Measurements from ENCODE around the gene KANTR. TPM values are rescaled to one million over a fixed set of nuclear protein-coding genes. Genes with fewer than 3 reads are reported as not detected.

KANTR gene
- polyA plus RNA-seq, 3 donors = 0.32 to 4.3 (median 0.44) TPM

DNA sequence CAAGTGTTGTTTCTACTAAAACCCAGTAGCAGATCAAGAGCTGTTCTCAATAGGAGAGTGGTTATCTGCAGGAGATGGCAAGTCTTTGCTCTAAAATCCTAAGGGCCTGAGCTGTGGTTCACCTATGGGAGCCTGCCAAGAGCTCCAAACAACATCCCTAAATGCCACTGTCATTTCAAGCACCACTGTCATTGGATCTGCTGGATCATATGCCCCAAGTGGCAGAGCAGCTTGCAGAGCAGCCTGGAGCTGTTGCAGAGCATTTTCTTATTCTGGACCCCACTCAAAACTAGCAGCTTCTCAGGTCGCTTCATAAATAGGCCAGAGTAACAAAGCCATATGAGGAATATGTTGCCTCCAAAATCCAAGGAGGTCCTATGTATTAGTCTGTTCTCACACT lies 59.6 kb downstream of the KANTR start:
- no peak for DNase-seq

DNA sequence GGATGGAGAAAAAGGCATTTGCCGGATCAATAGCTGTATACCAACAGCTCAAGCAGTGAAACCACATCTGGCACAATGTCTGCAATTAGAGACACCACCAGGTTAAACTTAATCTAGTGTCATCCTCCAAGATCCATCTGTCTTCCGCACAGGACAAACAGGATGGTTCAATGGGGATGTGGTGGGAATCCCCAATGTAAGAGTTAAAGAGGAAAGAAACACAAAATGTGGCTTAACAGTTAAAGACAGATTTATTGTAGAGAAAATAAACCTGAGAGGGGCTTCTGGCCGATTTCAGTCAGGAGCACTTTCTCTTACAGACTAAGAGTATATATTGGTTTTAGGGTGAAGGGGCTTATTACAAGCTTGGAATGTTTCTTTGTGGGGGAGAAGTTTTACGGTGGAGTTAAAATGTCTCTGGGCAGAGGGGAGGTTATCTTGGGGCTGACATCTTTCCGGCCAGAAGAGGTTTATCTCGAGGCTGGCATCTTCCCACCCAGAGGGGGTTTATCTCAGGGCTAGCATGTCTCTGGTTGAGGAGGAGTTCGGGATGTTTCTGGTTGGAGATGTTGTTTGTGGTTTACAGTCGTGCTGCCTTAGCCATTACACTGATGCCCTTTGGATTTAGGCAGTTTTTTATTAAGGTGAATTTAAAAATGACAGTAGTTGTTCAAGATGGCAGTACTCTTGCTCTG lies 61.7 kb downstream of the KANTR start:
- Histone ChIP-seq H3K79me2 (ENCODE audit: insufficient read depth, low read length) (no peaks in the 10 kb centered on the region), H3K4me2 (replicated peaks; ENCODE audit: extremely low read depth, low read length, poor library complexity, severe bottlenecking) (no peak overlapping the region), H3K4me1 (ENCODE audit: control insufficient read depth in 1 of 2, insufficient read depth in 2 of 2, low read length in 2 of 2) (no peaks in the 10 kb centered on the region), H3K9me3 (replicated peaks in 1 of 2; ENCODE audit: control insufficient read depth in 1 of 2, insufficient read depth in 1 of 2, low read length in 2 of 2) (no peaks in the 10 kb centered on the region), H3K9ac (ENCODE audit: insufficient read depth, low read length, poor library complexity, severe bottlenecking) (no peak overlapping the region), H3K27me3 (ENCODE audit: control insufficient read depth in 2 of 2, insufficient read depth in 2 of 2, low read length in 2 of 2) (peaks cover 0 to 6% of the 10 kb centered on the region in 2 donors), H3K27ac (ENCODE audit: low read depth in 1 of 2, low read length in 2 of 2) (no peak overlapping the region), H2AFZ (ENCODE audit: insufficient read depth, low read depth, low read length, poor library complexity, severe bottlenecking) (no peak overlapping the region), H4K20me1 (ENCODE audit: insufficient read depth, low read length) (no peaks in the 10 kb centered on the region), H3K36me3 (replicated peaks in 1 of 2; ENCODE audit: control insufficient read depth in 1 of 2, insufficient read depth in 2 of 2, low read length in 2 of 2) (no peaks in the 10 kb centered on the region), H3K4me3 (replicated peaks in 1 of 3; ENCODE audit: low read depth in 2 of 3, low read length in 3 of 3) (no peak overlapping the region)
- intact Hi-C loops (cut with micrococcal nuclease) = no loop called here
- Mint-ChIP-seq H3K27me3 (ENCODE audit: low read depth in 3 of 3) (peaks cover 0 to 13% (median 1%) of the 10 kb centered on the region in 3 donors), H3K9me3 (peaks cover 0 to 9% (median 4%) of the 10 kb centered on the region in 7 donors), H3K27ac (no peak overlapping the region), H3K36me3 (no peaks in the 10 kb centered on the region), H3K4me1 (no peaks in the 10 kb centered on the region), H3K4me3 (no peak overlapping the region)
- WGBS (ENCODE audit: insufficient coverage) = 100% methylated on average over 1 of the region's 8 CpGs
- DNase-seq = no peak
- TF ChIP-seq, protein P1, sequence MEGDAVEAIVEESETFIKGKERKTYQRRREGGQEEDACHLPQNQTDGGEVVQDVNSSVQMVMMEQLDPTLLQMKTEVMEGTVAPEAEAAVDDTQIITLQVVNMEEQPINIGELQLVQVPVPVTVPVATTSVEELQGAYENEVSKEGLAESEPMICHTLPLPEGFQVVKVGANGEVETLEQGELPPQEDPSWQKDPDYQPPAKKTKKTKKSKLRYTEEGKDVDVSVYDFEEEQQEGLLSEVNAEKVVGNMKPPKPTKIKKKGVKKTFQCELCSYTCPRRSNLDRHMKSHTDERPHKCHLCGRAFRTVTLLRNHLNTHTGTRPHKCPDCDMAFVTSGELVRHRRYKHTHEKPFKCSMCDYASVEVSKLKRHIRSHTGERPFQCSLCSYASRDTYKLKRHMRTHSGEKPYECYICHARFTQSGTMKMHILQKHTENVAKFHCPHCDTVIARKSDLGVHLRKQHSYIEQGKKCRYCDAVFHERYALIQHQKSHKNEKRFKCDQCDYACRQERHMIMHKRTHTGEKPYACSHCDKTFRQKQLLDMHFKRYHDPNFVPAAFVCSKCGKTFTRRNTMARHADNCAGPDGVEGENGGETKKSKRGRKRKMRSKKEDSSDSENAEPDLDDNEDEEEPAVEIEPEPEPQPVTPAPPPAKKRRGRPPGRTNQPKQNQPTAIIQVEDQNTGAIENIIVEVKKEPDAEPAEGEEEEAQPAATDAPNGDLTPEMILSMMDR (IDR thresholded peaks at IDR 0.05) = no peak

More for the DNA sequence above, 59.6 kb downstream of the KANTR start:
- Mint-ChIP-seq H3K4me1 (no peaks in the 10 kb centered on the region), H3K36me3 (no peaks in the 10 kb centered on the region), H3K27me3 (ENCODE audit: low read depth in 3 of 3) (peaks cover 0 to 10% (median 0%) of the 10 kb centered on the region in 3 donors), H3K4me3 (no peak overlapping the region), H3K9me3 (peaks cover 0 to 8% (median 4%) of the 10 kb centered on the region in 7 donors), H3K27ac (no peak overlapping the region)
- Histone ChIP-seq H3K4me3 (replicated peaks in 1 of 3; ENCODE audit: low read depth in 2 of 3, low read length in 3 of 3) (no peak overlapping the region), H3K27me3 (ENCODE audit: control insufficient read depth in 2 of 2, insufficient read depth in 2 of 2, low read length in 2 of 2) (peaks cover 0 to 6% of the 10 kb centered on the region in 2 donors), H3K36me3 (replicated peaks in 1 of 2; ENCODE audit: control insufficient read depth in 1 of 2, insufficient read depth in 2 of 2, low read length in 2 of 2) (no peaks in the 10 kb centered on the region), H3K27ac (ENCODE audit: low read depth in 1 of 2, low read length in 2 of 2) (no peak overlapping the region), H2AFZ (ENCODE audit: insufficient read depth, low read depth, low read length, poor library complexity, severe bottlenecking) (no peak overlapping the region), H3K4me1 (ENCODE audit: control insufficient read depth in 1 of 2, insufficient read depth in 2 of 2, low read length in 2 of 2) (no peaks in the 10 kb centered on the region), H3K9ac (ENCODE audit: insufficient read depth, low read length, poor library complexity, severe bottlenecking) (no peak overlapping the region), H3K79me2 (ENCODE audit: insufficient read depth, low read length) (no peaks in the 10 kb centered on the region), H4K20me1 (ENCODE audit: insufficient read depth, low read length) (no peaks in the 10 kb centered on the region), H3K4me2 (replicated peaks; ENCODE audit: extremely low read depth, low read length, poor library complexity, severe bottlenecking) (no peak overlapping the region), H3K9me3 (replicated peaks in 1 of 2; ENCODE audit: control insufficient read depth in 1 of 2, insufficient read depth in 1 of 2, low read length in 2 of 2) (no peaks in the 10 kb centered on the region)
- no CpG with 5 or more reads among the region's 1 CpG for WGBS (ENCODE audit: insufficient coverage)
- intact Hi-C loops (cut with micrococcal nuclease) = no loop called here
- TF ChIP-seq, protein P1 (IDR thresholded peaks at IDR 0.05) = no peak
